SK-N-SH treated with all-trans-retinoic acid at 6 μM for 48 hours (cell line): ENCODE data around the gene OMD.
"Not testable (repeated sequence)": the region's sequence is repeated elsewhere in the genome, so short reads cannot be mapped to it uniquely, and the experiment has no call there.

Source experiments
- ATAC-seq: fragments of 200-7000 bp; cut with Tn5 transposase; 3 replicates; pipeline ENCODE4 v1.9.1; 2020; ENCODE audit warnings: mild to moderate bottlenecking, moderate library complexity
- ARNTL ChIP-seq: fragments of 450-650 bp; formaldehyde crosslinking; IDR thresholded peaks from 2 replicates; pipeline ENCODE4 v1.5.0; 2020; ENCODE audit warnings: low read depth, mild to moderate bottlenecking, moderate library complexity, borderline replicate concordance
- BACH2 ChIP-seq: fragments of 250-450 bp; sonication (Bioruptor Pico); IDR thresholded peaks from 2 replicates; pipeline ENCODE4 v1.9.0; 2021; ENCODE audit warnings: mild to moderate bottlenecking, borderline replicate concordance
- CSDC2 ChIP-seq: fragments of 250-450 bp; sonication (Bioruptor Pico); IDR thresholded peaks from 2 replicates; pipeline ENCODE4 v1.5.0; 2020; ENCODE audit warnings: mild to moderate bottlenecking, moderate library complexity
- GLIS3 ChIP-seq: fragments of 250-450 bp; sonication (Bioruptor Pico); IDR thresholded peaks from 2 replicates; pipeline ENCODE4 v1.5.0; 2020; ENCODE audit warnings: mild to moderate bottlenecking, moderate library complexity
- ISL1 ChIP-seq: fragments of 250-450 bp; sonication (Bioruptor Pico); IDR thresholded peaks from 2 replicates; pipeline ENCODE4 v2.1.2; 2022; ENCODE audit warnings: mild to moderate bottlenecking, moderate library complexity
- OSR1 ChIP-seq: fragments of 250-450 bp; sonication (Bioruptor Pico); IDR thresholded peaks from 2 replicates; pipeline ENCODE4 v1.8.0; 2022; ENCODE audit warnings: moderate library complexity, mild to moderate bottlenecking, inconsistent platforms
- PPARA ChIP-seq: fragments of 250-450 bp; sonication (Bioruptor Pico); IDR thresholded peaks from 2 replicates; pipeline ENCODE4 v1.5.0; 2020; ENCODE audit warnings: mild to moderate bottlenecking, borderline replicate concordance
- RARB ChIP-seq: fragments of 250-450 bp; sonication (Bioruptor Pico); IDR thresholded peaks from 2 replicates; pipeline ENCODE4 v1.8.0; 2021; ENCODE audit warnings: mild to moderate bottlenecking, moderate library complexity
- SNAI2 ChIP-seq: fragments of 250-450 bp; sonication (Bioruptor Pico); IDR thresholded peaks from 2 replicates; pipeline ENCODE4 v1.5.0; 2020; ENCODE audit warnings: mild to moderate bottlenecking, moderate library complexity
- TCF4 ChIP-seq: fragments of 250-450 bp; sonication (Bioruptor Pico); IDR thresholded peaks from 2 replicates; pipeline ENCODE4 v1.8.0; 2021; ENCODE audit warnings: mild to moderate bottlenecking, moderate library complexity, borderline replicate concordance
- TOX ChIP-seq: fragments of 250-450 bp; sonication (Bioruptor Pico); IDR thresholded peaks from 2 replicates; pipeline ENCODE4 v1.8.0; 2021; ENCODE audit warnings: mild to moderate bottlenecking, moderate library complexity, borderline replicate concordance
- ZC3H10 ChIP-seq: fragments of 250-450 bp; sonication (Bioruptor Pico); IDR thresholded peaks from 2 replicates; pipeline ENCODE4 v1.5.1; 2021; ENCODE audit warnings: mild to moderate bottlenecking, moderate library complexity
- ZFP3 ChIP-seq: fragments of 250-450 bp; sonication (Bioruptor Pico); IDR thresholded peaks from 2 replicates; pipeline ENCODE4 v1.5.0; 2020; ENCODE audit warnings: mild to moderate bottlenecking, moderate library complexity
- ZNF565 ChIP-seq: fragments of 450-650 bp; formaldehyde crosslinking; conservative IDR thresholded peaks from 2 replicates; pipeline ENCODE4 v1.5.0; 2020; ENCODE audit warnings: low read depth, mild to moderate bottlenecking, moderate library complexity
- ZNF70 ChIP-seq: fragments of 450-650 bp; formaldehyde crosslinking; IDR thresholded peaks from 2 replicates; pipeline ENCODE4 v1.5.0; 2020; ENCODE audit warnings: mild to moderate bottlenecking, moderate library complexity
- ZNF8 ChIP-seq: fragments of 450-650 bp; formaldehyde crosslinking; IDR thresholded peaks from 2 replicates; pipeline ENCODE4 v1.5.0; 2020; ENCODE audit warnings: mild to moderate bottlenecking, moderate library complexity
- TF ChIP-seq, protein P1 (sequence below): fragments of 250-450 bp; sonication (Bioruptor Pico); IDR thresholded peaks from 2 replicates; pipeline ENCODE4 v1.8.0; 2021; ENCODE audit warnings: low read depth, mild to moderate bottlenecking, moderate library complexity, borderline replicate concordance
- TF ChIP-seq, protein P2 (sequence below): fragments of 250-450 bp; sonication (Bioruptor Pico); IDR thresholded peaks from 2 replicates; pipeline ENCODE4 v1.5.0; 2020; ENCODE audit warnings: mild to moderate bottlenecking, moderate library complexity
- TF ChIP-seq, protein P3 (sequence below): fragments of 250-450 bp; sonication (Bioruptor Pico); IDR thresholded peaks from 2 replicates; pipeline ENCODE4 v1.5.1; 2021; ENCODE audit warnings: mild to moderate bottlenecking, moderate library complexity
- TF ChIP-seq, protein P4 (sequence below): fragments of 250-450 bp; sonication (Bioruptor Pico); IDR thresholded peaks from 2 replicates; pipeline ENCODE4 v1.5.1; 2020; ENCODE audit warnings: low read depth, mild to moderate bottlenecking, moderate library complexity
- TF ChIP-seq, protein P5 (sequence below): fragments of 250-450 bp; sonication (Bioruptor Pico); IDR thresholded peaks from 2 replicates; pipeline ENCODE4 v1.8.0; 2020; ENCODE audit warnings: mild to moderate bottlenecking, moderate library complexity, borderline replicate concordance

Gene OMD

DNA sequence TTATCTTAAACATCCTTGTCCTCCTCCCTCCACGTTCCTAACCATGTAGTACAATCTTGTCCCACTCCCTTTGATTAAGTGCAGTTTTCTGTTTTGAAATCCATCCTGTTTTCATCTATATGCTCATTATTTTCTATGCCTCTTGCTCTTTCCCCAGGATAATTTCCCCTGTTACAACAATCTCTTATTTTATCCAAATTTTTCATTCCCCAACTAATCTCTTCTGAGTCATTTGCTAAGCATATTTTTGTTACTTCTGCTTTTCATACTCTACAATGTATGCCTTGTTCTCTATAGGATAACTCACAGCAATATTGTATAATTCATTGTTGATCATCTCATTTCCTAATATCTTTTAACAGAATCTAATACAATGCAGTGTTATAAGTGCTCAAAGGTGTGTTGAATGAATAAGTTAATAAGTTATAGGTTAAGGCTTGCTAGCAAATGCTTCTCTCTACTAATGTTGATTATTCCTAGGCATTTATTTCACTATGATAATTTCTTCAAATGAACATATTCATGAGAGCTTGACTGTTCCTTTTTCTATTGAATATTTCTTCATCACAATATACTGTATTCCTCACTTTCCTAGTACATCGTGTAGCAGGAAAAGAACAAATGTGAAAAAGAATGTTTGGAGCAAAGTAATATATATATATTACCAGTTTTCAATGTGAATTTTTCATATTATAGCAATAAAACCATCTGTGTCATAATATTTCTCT is 1.5 kb downstream of the OMD start:
- TF ChIP-seq RARB (CRISPR knock-in tag) (no peak), GLIS3 (CRISPR knock-in tag) (no peak), CSDC2 (CRISPR knock-in tag) (no peak), TCF4 (no peak), ZC3H10 (CRISPR knock-in tag) (no peak), ZFP3 (CRISPR knock-in tag) (no peak), OSR1 (CRISPR knock-in tag) (no peak), ZNF8 (CRISPR knock-in tag) (no peak)
- TF ChIP-seq, protein P1, sequence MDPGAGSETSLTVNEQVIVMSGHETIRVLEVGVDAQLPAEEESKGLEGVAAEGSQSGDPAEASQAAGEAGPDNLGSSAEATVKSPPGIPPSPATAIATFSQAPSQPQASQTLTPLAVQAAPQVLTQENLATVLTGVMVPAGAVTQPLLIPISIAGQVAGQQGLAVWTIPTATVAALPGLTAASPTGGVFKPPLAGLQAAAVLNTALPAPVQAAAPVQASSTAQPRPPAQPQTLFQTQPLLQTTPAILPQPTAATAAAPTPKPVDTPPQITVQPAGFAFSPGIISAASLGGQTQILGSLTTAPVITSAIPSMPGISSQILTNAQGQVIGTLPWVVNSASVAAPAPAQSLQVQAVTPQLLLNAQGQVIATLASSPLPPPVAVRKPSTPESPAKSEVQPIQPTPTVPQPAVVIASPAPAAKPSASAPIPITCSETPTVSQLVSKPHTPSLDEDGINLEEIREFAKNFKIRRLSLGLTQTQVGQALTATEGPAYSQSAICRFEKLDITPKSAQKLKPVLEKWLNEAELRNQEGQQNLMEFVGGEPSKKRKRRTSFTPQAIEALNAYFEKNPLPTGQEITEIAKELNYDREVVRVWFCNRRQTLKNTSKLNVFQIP, result no peak
- TF ChIP-seq, protein P2, sequence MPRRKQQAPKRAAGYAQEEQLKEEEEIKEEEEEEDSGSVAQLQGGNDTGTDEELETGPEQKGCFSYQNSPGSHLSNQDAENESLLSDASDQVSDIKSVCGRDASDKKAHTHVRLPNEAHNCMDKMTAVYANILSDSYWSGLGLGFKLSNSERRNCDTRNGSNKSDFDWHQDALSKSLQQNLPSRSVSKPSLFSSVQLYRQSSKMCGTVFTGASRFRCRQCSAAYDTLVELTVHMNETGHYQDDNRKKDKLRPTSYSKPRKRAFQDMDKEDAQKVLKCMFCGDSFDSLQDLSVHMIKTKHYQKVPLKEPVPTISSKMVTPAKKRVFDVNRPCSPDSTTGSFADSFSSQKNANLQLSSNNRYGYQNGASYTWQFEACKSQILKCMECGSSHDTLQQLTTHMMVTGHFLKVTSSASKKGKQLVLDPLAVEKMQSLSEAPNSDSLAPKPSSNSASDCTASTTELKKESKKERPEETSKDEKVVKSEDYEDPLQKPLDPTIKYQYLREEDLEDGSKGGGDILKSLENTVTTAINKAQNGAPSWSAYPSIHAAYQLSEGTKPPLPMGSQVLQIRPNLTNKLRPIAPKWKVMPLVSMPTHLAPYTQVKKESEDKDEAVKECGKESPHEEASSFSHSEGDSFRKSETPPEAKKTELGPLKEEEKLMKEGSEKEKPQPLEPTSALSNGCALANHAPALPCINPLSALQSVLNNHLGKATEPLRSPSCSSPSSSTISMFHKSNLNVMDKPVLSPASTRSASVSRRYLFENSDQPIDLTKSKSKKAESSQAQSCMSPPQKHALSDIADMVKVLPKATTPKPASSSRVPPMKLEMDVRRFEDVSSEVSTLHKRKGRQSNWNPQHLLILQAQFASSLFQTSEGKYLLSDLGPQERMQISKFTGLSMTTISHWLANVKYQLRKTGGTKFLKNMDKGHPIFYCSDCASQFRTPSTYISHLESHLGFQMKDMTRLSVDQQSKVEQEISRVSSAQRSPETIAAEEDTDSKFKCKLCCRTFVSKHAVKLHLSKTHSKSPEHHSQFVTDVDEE (CRISPR knock-in tag), result no peak
- ATAC-seq, result no peak

DNA sequence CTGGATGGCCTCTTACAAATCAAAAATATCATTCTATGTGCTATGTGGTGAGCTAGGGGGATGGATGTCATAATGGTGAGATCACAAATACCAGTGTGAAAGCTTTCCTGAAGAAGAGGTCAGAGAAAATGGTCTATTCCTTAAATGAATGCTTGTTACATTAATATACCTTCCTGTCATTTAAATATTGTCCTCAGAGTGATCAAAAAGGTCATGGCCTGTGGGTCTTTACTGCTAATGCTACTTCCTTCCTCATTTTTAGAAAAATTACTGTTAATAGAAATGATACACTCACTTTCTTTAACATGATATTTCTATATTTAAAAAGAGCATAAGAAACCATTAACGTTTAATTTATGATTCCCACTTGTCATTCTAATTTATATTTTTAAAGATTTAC is 9.7 kb downstream of the OMD start:
- TF ChIP-seq BACH2 (no peak), TOX (CRISPR knock-in tag) (no peak), ISL1 (no peak), CSDC2 (CRISPR knock-in tag) (no peak), SNAI2 (no peak)
- TF ChIP-seq, protein P3, sequence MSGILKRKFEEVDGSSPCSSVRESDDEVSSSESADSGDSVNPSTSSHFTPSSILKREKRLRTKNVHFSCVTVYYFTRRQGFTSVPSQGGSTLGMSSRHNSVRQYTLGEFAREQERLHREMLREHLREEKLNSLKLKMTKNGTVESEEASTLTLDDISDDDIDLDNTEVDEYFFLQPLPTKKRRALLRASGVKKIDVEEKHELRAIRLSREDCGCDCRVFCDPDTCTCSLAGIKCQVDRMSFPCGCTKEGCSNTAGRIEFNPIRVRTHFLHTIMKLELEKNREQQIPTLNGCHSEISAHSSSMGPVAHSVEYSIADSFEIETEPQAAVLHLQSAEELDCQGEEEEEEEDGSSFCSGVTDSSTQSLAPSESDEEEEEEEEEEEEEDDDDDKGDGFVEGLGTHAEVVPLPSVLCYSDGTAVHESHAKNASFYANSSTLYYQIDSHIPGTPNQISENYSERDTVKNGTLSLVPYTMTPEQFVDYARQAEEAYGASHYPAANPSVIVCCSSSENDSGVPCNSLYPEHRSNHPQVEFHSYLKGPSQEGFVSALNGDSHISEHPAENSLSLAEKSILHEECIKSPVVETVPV (CRISPR knock-in tag), result no peak
- TF ChIP-seq, all 23 proteins: peak for 0
- no peak for ATAC-seq

DNA sequence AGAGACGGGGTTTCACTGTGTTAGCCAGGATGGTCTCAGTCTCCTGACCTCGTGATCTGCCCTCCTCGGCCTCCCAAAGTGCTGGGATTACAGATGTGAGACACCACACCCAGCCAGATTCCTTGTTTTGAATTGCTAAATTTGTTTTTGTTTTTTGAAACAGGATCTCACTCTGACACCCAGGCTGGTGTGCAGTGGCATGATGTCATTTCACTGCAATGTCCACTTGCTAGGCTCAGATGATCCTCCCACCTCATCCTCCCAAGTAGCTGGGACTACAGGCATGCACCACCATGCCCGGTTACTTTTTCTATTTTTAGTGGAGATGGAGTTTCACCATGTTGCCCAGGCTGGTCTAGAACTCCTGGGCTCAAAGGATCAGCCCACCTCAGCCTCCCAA is 13.1 kb downstream of the OMD start:
- ATAC-seq, result not testable (repeated sequence)

DNA sequence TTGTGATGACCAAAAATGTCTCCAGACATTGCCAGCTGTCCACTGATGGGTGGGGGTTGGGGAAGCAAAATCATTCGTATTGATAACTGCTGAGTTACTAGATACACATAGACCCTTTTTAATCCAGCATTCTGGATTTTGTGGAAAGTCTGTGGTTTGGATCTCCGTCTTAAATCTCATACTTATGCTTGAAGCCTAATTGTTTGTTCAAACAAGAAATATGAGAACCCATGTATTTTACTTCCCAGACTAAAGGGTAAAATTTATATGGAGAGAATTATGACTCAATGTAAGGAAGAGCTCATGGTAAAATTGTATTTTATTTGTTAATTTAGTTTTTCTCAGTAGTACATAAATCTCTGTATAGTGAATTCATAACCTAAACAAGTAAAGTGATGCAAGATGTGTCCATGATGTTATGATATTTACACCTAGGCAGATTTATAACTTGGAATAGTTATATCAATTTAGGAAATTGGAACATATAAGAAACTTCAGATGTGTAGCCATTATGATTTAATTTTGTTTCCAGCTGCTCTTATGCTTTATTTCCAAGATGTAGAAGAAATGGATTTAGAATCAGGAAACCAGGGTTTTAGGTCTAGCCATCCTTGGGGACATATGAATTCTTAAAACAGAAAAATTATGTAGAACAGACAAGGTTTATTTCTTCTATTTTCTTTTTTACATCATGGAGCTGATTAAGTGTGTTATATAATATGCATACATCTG is 15.4 kb downstream of the OMD start:
- no peak for TF ChIP-seq ARNTL (CRISPR knock-in tag)
- no peak for TF ChIP-seq ZNF565
- TF ChIP-seq BACH2, result no peak
- TF ChIP-seq, protein P1, result no peak
- no peak for TF ChIP-seq PPARA (CRISPR knock-in tag)
- TF ChIP-seq TCF4, result no peak
- TF ChIP-seq ZNF70 (CRISPR knock-in tag), result no peak
- no peak for TF ChIP-seq ZFP3 (CRISPR knock-in tag)
- no peak for TF ChIP-seq ZNF8 (CRISPR knock-in tag)
- TF ChIP-seq SNAI2, result no peak
- TF ChIP-seq TOX (CRISPR knock-in tag), result no peak
- TF ChIP-seq, protein P4, sequence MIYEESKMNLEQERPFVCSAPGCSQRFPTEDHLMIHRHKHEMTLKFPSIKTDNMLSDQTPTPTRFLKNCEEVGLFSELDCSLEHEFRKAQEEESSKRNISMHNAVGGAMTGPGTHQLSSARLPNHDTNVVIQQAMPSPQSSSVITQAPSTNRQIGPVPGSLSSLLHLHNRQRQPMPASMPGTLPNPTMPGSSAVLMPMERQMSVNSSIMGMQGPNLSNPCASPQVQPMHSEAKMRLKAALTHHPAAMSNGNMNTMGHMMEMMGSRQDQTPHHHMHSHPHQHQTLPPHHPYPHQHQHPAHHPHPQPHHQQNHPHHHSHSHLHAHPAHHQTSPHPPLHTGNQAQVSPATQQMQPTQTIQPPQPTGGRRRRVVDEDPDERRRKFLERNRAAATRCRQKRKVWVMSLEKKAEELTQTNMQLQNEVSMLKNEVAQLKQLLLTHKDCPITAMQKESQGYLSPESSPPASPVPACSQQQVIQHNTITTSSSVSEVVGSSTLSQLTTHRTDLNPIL (CRISPR knock-in tag), result no peak
- TF ChIP-seq, protein P5, sequence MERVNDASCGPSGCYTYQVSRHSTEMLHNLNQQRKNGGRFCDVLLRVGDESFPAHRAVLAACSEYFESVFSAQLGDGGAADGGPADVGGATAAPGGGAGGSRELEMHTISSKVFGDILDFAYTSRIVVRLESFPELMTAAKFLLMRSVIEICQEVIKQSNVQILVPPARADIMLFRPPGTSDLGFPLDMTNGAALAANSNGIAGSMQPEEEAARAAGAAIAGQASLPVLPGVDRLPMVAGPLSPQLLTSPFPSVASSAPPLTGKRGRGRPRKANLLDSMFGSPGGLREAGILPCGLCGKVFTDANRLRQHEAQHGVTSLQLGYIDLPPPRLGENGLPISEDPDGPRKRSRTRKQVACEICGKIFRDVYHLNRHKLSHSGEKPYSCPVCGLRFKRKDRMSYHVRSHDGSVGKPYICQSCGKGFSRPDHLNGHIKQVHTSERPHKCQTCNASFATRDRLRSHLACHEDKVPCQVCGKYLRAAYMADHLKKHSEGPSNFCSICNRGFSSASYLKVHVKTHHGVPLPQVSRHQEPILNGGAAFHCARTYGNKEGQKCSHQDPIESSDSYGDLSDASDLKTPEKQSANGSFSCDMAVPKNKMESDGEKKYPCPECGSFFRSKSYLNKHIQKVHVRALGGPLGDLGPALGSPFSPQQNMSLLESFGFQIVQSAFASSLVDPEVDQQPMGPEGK (CRISPR knock-in tag), result no peak
- TF ChIP-seq ISL1, result no peak
- TF ChIP-seq OSR1 (CRISPR knock-in tag), result no peak
- ATAC-seq, result no peak
